Hindlimb muscle (tissue), 1 donor: ENCODE data around the gene STUB1. TPM values are rescaled to one million over a fixed set of nuclear protein-coding genes. Genes with fewer than 3 reads are reported as not detected.

Source experiments
- DNase-seq: peaks from one replicate; pipeline ENCODE4 v3.0.0-alpha.2; 2013
- polyA plus RNA-seq: library from polyadenylated mRNA; unstranded; fragments of 120-200 nt; gene quantifications from one replicate; pipeline ENCODE4 v1.2.1, GENCODE V29; 2013; ENCODE audit not compliant: insufficient read length

The STUB1 gene
- polyA plus RNA-seq, 1 donor = 94.0 TPM

- DNase-seq = no peak
These were observed 45.4 kb downstream of the STUB1 start for GRCh38 chr16:725463-726187.

GRCh38 chr16:726188-726437 is 45.9 kb downstream of the STUB1 start:
- DNase-seq = no peak

- no peak for DNase-seq
These were observed 46.5 kb downstream of the STUB1 start, which contains the start of the genes CCDC78 and HAGHL for GRCh38 chr16:726438-727290. CCDC78 (minus strand) TSS chr16:726443; CDS start chr16:726367, 76 bp downstream. HAGHL (plus strand) TSS chr16:727106; CDS start chr16:727510, 404 bp downstream.

- no peak for DNase-seq
These were observed 47.2 kb downstream of the STUB1 start for GRCh38 chr16:727291-727977.

GRCh38 chr16:728131-728889 is 48.1 kb downstream of the STUB1 start:
- DNase-seq = no peak

- DNase-seq = no peak
These were observed 48.9 kb downstream of the STUB1 start for GRCh38 chr16:728890-729744.

GRCh38 chr16:729768-730665 is 49.8 kb downstream of the STUB1 start:
- DNase-seq = no peak

- DNase-seq = no peak
These were observed 50.7 kb downstream of the STUB1 start for GRCh38 chr16:730666-731509.

GRCh38 chr16:732332-732731 is 52.1 kb downstream of the STUB1 start:
- no peak for DNase-seq

Other genes with a start within 250 kb of the STUB1 start
- gene CAPN15, start 152.7 kb upstream of the STUB1 start, polyA plus RNA-seq = 31.7 TPM
- gene PRR35, start 120.0 kb upstream of the STUB1 start, polyA plus RNA-seq = 0.14 TPM
- gene NHLRC4, start 113.4 kb upstream of the STUB1 start, polyA plus RNA-seq = 1.4 TPM
- 21.3 TPM for gene PIGQ, start 110.4 kb upstream of the STUB1 start, polyA plus RNA-seq
- 15.4 TPM for gene RAB40C, start 90.3 kb upstream of the STUB1 start, polyA plus RNA-seq
- gene WFIKKN1, start 49.4 kb upstream of the STUB1 start, polyA plus RNA-seq = 0.80 TPM
- 47.8 TPM for gene METTL26, start 44.1 kb upstream of the STUB1 start, polyA plus RNA-seq
- 17.6 TPM for gene MCRIP2, start 38.6 kb upstream of the STUB1 start, polyA plus RNA-seq
- gene WDR90, start 31.0 kb upstream of the STUB1 start, polyA plus RNA-seq = 16.9 TPM
- 68.7 TPM for gene RHOT2, start 12.3 kb upstream of the STUB1 start, polyA plus RNA-seq
- 1.8 TPM for gene RHBDL1, start 4.7 kb upstream of the STUB1 start, polyA plus RNA-seq
- 33.9 TPM for gene JMJD8, start 3.9 kb downstream of the STUB1 start, polyA plus RNA-seq
- gene WDR24, start 10.0 kb downstream of the STUB1 start, polyA plus RNA-seq = 9.6 TPM
- gene FBXL16, start 25.4 kb downstream of the STUB1 start, polyA plus RNA-seq = 0.52 TPM
- gene METRN, start 34.7 kb downstream of the STUB1 start, polyA plus RNA-seq = 29.2 TPM
- gene ANTKMT, start 40.7 kb downstream of the STUB1 start, polyA plus RNA-seq = 15.2 TPM
- 1.4 TPM for gene CCDC78, start 46.0 kb downstream of the STUB1 start, polyA plus RNA-seq
- 3.0 TPM for gene HAGHL, start 46.7 kb downstream of the STUB1 start, polyA plus RNA-seq
- 17.1 TPM for gene CIAO3, start 60.6 kb downstream of the STUB1 start, polyA plus RNA-seq
- 0.97 TPM for gene MSLN, start 80.3 kb downstream of the STUB1 start, polyA plus RNA-seq
- gene RPUSD1, start 108.0 kb downstream of the STUB1 start, polyA plus RNA-seq = 13.5 TPM
- 15.7 TPM for gene CHTF18, start 108.2 kb downstream of the STUB1 start, polyA plus RNA-seq
- gene GNG13, start 120.3 kb downstream of the STUB1 start, polyA plus RNA-seq = not detected